ENCODE measurements around the gene ETFA.

- TF ChIP-seq CTCF (IDR thresholded peaks at IDR 0.05) (no peak), POLR2A (IDR thresholded peaks at IDR 0.05) (no peak)
Measured at GRCh38 chr15:76239786-76240185, 71.5 kb downstream of the ETFA start.

All from uterus (tissue), 2 donors.